ENCODE data around the gene LRMDA. TPM values are rescaled to one million over a fixed set of nuclear protein-coding genes. Genes with fewer than 3 reads are reported as not detected.

LRMDA gene
- total and polyA plus RNA-seq, 7 donors, result 2.8 to 22.2 (median 9.0) TPM

DNA sequence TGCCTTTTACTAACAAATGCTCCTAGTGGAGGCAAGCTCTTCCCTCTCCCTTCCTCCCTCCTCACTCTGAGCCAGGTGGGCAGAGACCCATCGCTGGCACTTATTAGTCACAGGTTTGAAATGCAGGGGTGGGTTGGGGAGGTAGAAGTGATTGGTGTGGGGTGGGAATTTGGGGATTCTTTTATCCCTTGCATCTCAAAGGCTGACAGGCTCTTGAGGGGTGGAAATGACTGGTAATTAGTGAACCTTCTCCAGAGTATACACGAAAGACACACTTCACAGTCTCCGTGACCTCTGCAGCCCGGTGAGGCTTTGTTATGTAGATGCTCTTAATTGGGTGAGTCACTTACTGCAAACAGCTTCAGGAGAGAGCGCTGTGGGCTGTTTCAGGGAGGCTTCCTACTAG, 13.9 kb upstream of the LRMDA start:
- Histone ChIP-seq H3K27me3 (no peaks in the 10 kb centered on the region), H3K4me1 (no peaks in the 10 kb centered on the region), H3K36me3 (no peaks in the 10 kb centered on the region), H3K9me3 (no peaks in the 10 kb centered on the region), H3K27ac (no peak overlapping the region), H3K4me3 (no peak overlapping the region)
- no peak for DNase-seq
- intact Hi-C loops (cut with DNase I), result no loop called here
- WGBS, 2 donors, result 55 to 66% methylated on average over 5 of the region's 5 CpGs
- TF ChIP-seq POLR2AphosphoS5 (IDR thresholded peaks at IDR 0.05), result no peak
- TF ChIP-seq POLR2A (IDR thresholded peaks at IDR 0.05), result no peak
- TF ChIP-seq, protein P1, sequence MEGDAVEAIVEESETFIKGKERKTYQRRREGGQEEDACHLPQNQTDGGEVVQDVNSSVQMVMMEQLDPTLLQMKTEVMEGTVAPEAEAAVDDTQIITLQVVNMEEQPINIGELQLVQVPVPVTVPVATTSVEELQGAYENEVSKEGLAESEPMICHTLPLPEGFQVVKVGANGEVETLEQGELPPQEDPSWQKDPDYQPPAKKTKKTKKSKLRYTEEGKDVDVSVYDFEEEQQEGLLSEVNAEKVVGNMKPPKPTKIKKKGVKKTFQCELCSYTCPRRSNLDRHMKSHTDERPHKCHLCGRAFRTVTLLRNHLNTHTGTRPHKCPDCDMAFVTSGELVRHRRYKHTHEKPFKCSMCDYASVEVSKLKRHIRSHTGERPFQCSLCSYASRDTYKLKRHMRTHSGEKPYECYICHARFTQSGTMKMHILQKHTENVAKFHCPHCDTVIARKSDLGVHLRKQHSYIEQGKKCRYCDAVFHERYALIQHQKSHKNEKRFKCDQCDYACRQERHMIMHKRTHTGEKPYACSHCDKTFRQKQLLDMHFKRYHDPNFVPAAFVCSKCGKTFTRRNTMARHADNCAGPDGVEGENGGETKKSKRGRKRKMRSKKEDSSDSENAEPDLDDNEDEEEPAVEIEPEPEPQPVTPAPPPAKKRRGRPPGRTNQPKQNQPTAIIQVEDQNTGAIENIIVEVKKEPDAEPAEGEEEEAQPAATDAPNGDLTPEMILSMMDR (IDR thresholded peaks at IDR 0.05), result no peak
- TF ChIP-seq EP300 (IDR thresholded peaks at IDR 0.05), result no peak

DNA sequence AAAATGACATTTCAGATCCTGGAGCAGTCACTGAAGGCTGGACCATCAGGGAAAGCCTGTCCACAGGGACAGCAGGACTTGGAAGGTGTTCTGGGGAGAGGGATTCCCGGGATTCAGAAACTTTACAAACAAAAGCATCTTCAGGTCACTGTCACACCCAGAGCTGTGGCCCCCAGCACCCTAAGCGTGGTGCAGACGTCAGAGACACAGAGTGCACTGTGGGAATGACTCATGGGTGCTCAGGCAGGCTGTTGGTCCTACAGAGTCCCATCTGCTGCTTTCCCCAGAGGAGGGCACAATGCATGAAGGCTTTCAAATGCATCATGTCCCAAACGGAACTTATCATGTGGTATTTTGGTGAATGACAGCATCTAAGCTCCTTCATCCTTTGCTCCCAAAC, 13.1 kb upstream of the LRMDA start:
- intact Hi-C loops (cut with DNase I), result no loop called here
- H3K9me3 ChIP-seq, result no peaks in the 10 kb centered on the region
- TF ChIP-seq, protein P1 (IDR thresholded peaks at IDR 0.05), result no peak
- TF ChIP-seq POLR2AphosphoS5 (IDR thresholded peaks at IDR 0.05) (no peak), EP300 (IDR thresholded peaks at IDR 0.05) (no peak), POLR2A (IDR thresholded peaks at IDR 0.05) (no peak)
- no peaks in the 10 kb centered on the region for H3K4me1 ChIP-seq
- no peaks in the 10 kb centered on the region for H3K27me3 ChIP-seq
- DNase-seq, result no peak
- no peaks in the 10 kb centered on the region for H3K36me3 ChIP-seq
- no peak overlapping the region for H3K27ac ChIP-seq
- no peak overlapping the region for H3K4me3 ChIP-seq
- 78 to 83% methylated on average over 4 of the region's 4 CpGs for WGBS, 2 donors

DNA sequence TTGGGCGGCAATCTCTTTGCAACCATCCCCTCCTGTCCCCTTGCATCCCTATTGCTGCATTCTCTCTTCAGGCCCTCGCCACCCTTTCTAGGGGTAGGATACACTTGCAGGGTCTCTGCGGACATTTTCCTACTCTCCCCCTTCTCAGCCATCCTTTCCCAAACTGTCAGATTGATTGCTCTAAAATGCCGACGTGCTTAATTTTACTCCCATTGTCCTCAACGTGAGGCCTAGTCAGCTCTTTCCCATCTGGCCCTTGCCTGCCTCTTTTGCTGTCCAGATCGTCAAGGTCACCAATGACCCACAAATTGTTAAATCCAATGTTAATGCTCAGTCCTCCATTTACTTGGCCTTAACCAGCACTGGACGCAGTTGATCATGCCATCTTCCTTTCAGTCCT, 12.7 kb upstream of the LRMDA start:
- Histone ChIP-seq H3K4me3 (no peak overlapping the region), H3K27me3 (no peaks in the 10 kb centered on the region), H3K36me3 (no peaks in the 10 kb centered on the region), H3K4me1 (no peaks in the 10 kb centered on the region), H3K27ac (no peak overlapping the region), H3K9me3 (no peaks in the 10 kb centered on the region)
- no peak for TF ChIP-seq POLR2AphosphoS5 (IDR thresholded peaks at IDR 0.05)
- TF ChIP-seq POLR2A (IDR thresholded peaks at IDR 0.05), result no peak
- no peak for TF ChIP-seq EP300 (IDR thresholded peaks at IDR 0.05)
- TF ChIP-seq, protein P1 (IDR thresholded peaks at IDR 0.05), result no peak
- intact Hi-C loops (cut with DNase I), result no loop called here
- no peak for DNase-seq
- WGBS, 2 donors, result 92 to 94% methylated on average over 8 of the region's 8 CpGs

DNA sequence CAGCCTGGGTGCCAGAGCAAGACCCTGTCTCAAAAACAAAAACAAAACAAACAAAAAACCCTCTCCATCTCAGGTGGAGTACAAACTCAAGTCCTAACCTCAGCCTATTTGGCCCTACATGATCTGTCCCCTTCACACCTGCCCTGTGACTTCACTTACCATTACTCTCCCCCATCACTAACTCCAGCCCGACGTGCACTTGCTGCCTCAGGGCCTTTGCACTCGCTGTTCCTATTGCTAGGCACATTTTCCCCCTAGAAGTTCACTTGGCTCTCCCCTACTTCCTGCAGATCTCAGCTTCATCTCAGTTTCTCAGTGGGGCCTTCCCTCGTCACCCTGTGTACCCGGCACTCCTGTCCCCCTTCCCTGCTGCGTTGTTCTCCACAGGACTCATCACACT, 8.5 kb upstream of the LRMDA start:
- no peaks in the 10 kb centered on the region for H3K36me3 ChIP-seq
- peaks cover 0 to 3% (median 1%) of the 10 kb centered on the region in 4 donors for H3K4me1 ChIP-seq
- no peak overlapping the region for H3K4me3 ChIP-seq
- H3K27ac ChIP-seq, result no peak overlapping the region
- no peaks in the 10 kb centered on the region for H3K9me3 ChIP-seq
- TF ChIP-seq POLR2AphosphoS5 (IDR thresholded peaks at IDR 0.05), result no peak
- TF ChIP-seq EP300 (IDR thresholded peaks at IDR 0.05), result no peak
- TF ChIP-seq, protein P1 (IDR thresholded peaks at IDR 0.05), result no peak
- no peak for TF ChIP-seq POLR2A (IDR thresholded peaks at IDR 0.05)
- 96 to 98% methylated on average over 6 of the region's 6 CpGs for WGBS, 2 donors
- no peak for DNase-seq
- intact Hi-C loops (cut with DNase I), result no loop called here
- H3K27me3 ChIP-seq, result no peaks in the 10 kb centered on the region

DNA sequence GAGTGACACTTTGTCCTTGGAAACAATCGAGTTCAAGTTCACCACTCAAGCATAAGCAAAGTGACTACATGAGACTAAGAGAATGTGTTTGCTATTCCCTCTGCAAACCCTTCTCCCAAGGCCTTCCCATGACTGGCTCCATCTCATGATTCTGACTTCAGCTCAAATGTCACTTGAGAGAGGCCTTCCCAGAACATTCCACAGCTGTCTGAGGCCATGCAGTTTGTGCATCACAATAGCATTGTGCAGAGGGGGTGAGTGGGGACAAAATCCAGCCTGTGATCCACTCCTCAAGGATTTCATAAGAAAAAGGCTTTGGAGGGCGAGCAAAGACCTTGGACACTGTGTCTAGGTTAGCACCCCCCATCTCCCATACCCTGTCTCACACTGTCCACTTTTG, 6.9 kb upstream of the LRMDA start:
- Histone ChIP-seq H3K36me3 (no peaks in the 10 kb centered on the region), H3K9me3 (no peaks in the 10 kb centered on the region), H3K27me3 (no peaks in the 10 kb centered on the region), H3K4me1 (peaks cover 0 to 10% (median 3%) of the 10 kb centered on the region in 4 donors), H3K4me3 (no peak overlapping the region), H3K27ac (no peak overlapping the region)
- WGBS, 2 donors, result 79 to 92% methylated on average over 2 of the region's 2 CpGs
- TF ChIP-seq EP300 (IDR thresholded peaks at IDR 0.05) (no peak), POLR2A (IDR thresholded peaks at IDR 0.05) (no peak), POLR2AphosphoS5 (IDR thresholded peaks at IDR 0.05) (no peak)
- TF ChIP-seq, protein P1 (IDR thresholded peaks at IDR 0.05), result no peak
- intact Hi-C loops (cut with DNase I), result no loop called here
- no peak for DNase-seq

Measured in sigmoid colon (tissue), 7 donors.